Coronary artery (tissue), 2 donors: ENCODE measurements around the gene MAP2K5.

ENCODE experiments used
- DNase-seq: peaks from one replicate; pipeline ENCODE4 v3.0.0-alpha.2; 2017; ENCODE audit warnings: low spot score
- H3K27ac ChIP-seq, 2 donors: fragments of 200-600 bp; sonication (generic); one replicate each; pipeline ENCODE4 v1.5.1; 2016 to 2019
- H3K4me3 ChIP-seq: fragments of 200-600 bp; sonication (generic); 2 replicates; pipeline ENCODE4 v1.5.1; 2016; ENCODE audit warnings: mild to moderate bottlenecking, moderate library complexity
- TF ChIP-seq, protein P1 (sequence below): fragments of 200-600 bp; sonication (generic); IDR thresholded peaks from one replicate; pipeline ENCODE4 v1.5.1; 2019; ENCODE audit warnings: antibody characterized with exemption

Gene MAP2K5

DNA sequence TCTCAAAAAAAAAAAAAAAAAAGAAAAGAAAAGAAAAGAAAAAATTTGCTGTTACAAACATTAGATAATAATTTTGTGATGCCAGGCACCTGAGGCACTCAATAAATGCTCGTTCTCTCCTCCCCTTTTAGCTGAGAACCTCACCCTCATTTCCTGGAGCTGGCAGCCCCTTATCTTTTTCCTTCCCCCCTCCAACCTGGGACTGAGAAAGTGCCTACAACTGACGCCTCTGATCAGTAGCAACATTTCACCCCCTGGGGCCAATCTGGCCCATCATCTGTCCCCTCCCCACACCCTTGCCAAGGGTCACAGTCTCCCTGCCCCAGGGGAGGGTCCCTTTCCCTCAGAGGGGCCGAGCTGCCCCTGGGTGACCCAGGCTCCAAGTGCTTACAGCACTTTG is 309.9 kb downstream of the MAP2K5 start:
- Histone ChIP-seq H3K4me3 (no peak overlapping the region), H3K27ac (no peak overlapping the region)
- no peak for DNase-seq
- TF ChIP-seq, protein P1, sequence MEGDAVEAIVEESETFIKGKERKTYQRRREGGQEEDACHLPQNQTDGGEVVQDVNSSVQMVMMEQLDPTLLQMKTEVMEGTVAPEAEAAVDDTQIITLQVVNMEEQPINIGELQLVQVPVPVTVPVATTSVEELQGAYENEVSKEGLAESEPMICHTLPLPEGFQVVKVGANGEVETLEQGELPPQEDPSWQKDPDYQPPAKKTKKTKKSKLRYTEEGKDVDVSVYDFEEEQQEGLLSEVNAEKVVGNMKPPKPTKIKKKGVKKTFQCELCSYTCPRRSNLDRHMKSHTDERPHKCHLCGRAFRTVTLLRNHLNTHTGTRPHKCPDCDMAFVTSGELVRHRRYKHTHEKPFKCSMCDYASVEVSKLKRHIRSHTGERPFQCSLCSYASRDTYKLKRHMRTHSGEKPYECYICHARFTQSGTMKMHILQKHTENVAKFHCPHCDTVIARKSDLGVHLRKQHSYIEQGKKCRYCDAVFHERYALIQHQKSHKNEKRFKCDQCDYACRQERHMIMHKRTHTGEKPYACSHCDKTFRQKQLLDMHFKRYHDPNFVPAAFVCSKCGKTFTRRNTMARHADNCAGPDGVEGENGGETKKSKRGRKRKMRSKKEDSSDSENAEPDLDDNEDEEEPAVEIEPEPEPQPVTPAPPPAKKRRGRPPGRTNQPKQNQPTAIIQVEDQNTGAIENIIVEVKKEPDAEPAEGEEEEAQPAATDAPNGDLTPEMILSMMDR, result no peak

DNA sequence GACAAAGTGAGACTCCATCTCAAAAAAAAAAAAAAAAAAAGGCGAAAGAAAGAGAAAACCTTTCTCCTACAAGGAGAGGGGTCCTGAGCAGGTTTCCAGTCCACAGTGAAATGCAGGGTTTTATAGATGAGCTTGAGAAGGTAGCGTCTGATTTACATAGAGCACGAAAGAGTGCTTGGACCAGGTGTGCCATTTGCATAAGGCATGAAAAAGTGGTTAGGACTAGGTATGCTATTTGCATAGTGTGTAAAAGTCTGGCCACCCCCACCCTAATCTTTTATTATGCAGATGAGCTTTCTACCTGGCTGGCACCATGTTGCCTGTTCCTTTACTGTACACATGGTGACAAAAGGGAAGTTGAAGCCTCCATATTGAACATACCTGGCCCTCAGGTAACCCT is 311.0 kb downstream of the MAP2K5 start:
- Histone ChIP-seq H3K27ac (no peak overlapping the region), H3K4me3 (no peak overlapping the region)
- no peak for DNase-seq
- TF ChIP-seq, protein P1, result no peak

DNA sequence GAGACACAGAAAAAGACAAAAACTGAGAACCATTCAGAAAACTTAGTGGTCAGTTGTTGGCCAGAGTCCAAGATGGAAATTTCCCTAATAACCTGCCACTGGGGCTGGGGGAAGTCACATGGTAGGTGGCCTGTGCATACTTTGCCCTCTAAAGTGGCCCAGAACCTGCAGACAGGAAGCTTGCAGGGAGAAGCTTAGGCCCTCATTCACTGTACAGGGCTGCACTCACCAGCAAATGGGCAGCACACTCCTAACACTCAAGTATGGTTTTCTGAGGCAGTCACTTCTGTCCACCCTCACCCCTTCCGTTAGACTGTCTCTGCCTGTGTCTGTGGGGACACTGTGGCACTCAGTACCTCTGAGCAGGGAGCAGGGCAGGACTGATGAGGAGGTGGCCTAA is 311.9 kb downstream of the MAP2K5 start:
- no peak for DNase-seq
- Histone ChIP-seq H3K27ac (no peak overlapping the region), H3K4me3 (no peak overlapping the region)
- TF ChIP-seq, protein P1, result no peak

DNA sequence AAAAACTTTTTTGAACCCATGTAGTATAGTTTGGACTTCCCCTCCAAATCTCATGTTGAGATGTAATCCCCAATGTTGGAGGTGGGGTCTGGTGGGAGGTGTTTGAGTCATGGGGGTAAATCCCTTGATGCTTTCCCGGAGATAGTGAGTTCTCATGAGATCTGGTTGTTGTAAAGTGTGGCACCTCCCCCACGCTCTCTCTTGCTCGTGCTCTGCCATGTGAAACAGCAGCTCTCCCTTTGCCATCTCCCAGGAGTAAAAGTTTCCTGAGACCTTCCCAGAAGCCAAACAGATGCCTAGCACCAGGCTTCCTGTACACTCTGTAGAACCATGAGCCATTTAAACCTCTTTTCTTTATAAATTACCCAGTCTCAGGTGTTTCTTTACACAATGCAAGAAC is 313.3 kb downstream of the MAP2K5 start:
- TF ChIP-seq, protein P1, result no peak
- Histone ChIP-seq H3K4me3 (no peak overlapping the region), H3K27ac (no peak overlapping the region)
- no peak for DNase-seq
